RPMI7951 (cell line): ENCODE data around the gene SLC25A13. TPM values are rescaled to one million over a fixed set of nuclear protein-coding genes. Genes with fewer than 3 reads are reported as not detected.

Experiments used
- DNase-seq: peaks from one replicate; pipeline ENCODE4 v3.0.0-alpha.2; 2012; ENCODE audit warnings: low read depth
- total RNA-seq: library from RNA; depleted of rRNA; stranded (reverse); fragments of >200 nt; shearing (Covaris generic); gene quantifications from 2 replicates; pipeline ENCODE4 v1.2.3, GENCODE V29; 2014

SLC25A13 gene
- total RNA-seq, 1 experiment from 2014 or later = 41.5 TPM

DNA sequence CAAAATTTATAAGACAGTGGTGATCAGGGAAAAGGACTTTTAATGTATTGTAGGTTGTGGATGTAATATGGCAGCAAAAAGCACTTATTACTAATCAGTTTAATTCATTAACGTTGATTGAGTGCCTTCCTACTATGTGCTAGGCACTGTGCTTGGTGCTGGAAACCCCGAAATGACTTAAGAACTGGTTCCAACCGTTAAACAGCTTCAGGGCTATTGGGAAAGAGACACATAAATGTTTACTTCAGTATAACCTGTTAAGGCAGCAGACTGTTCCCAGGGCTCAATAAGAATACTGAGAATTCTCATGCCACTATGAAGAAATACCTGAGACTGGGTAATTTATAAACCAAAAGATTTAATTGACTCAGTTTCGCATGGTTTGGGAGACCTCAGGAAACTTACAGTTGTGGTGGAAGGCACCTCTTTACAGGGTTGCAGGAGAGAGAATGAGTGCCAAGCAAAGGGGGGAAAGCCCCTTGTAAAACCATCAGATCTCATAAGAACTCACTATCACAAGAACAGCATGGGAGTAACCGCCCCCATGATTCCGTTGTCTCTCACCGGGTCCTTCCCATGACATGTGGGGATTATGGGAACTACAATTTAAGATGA, 1.1 kb upstream of the SLC25A13 start:
- DNase-seq = no peak

- no peak for DNase-seq
Measured at GRCh38 chr7:96322373-96322695, 436 bp upstream of the SLC25A13 start.

- DNase-seq = peak; percentile 85
Measured at GRCh38 chr7:96321031-96321657, 754 bp downstream of the SLC25A13 start.

GRCh38 chr7:96320442-96320841, 1.5 kb downstream of the SLC25A13 start:
- DNase-seq = no peak

- no peak for DNase-seq
Measured at GRCh38 chr7:96319439-96319838, 2.5 kb downstream of the SLC25A13 start.

DNA sequence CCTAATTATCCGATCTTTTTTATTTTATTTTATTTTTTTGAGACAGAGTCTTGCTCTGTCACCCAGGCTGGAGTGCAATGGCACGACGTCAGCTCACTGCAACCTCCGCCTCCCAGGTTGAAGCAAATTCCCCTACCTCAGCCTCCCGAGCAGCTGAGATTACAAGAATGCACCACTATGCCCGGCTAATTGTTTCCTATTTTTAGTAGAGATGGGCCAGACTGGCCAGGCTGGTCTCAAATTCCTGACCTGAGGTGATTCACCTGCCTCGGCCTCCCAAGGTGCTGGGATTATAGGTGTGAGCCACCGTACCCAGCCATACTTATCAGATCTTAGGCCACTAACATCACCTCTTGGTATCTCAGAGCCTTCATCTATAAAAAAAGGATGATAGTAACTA, 4.9 kb downstream of the SLC25A13 start:
- DNase-seq = no peak

DNA sequence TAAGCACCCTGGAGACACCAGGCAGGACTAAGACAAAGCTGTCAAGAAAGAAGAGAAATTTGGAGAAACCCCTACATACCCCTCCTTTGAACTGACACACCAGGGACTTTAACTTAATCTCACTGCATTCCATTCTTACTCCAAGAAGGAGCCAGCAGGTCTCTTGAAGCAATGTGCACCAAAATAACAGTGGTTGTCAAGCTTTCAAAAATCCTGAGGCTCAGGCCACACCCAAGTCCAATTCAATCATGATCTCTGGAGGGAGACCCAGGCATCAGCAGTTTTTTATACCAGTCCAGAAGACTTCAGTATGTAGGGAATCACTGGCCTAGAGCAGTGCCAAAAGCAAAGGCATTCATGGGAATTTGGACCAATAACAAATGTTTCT, 6.8 kb downstream of the SLC25A13 start:
- no peak for DNase-seq

DNA sequence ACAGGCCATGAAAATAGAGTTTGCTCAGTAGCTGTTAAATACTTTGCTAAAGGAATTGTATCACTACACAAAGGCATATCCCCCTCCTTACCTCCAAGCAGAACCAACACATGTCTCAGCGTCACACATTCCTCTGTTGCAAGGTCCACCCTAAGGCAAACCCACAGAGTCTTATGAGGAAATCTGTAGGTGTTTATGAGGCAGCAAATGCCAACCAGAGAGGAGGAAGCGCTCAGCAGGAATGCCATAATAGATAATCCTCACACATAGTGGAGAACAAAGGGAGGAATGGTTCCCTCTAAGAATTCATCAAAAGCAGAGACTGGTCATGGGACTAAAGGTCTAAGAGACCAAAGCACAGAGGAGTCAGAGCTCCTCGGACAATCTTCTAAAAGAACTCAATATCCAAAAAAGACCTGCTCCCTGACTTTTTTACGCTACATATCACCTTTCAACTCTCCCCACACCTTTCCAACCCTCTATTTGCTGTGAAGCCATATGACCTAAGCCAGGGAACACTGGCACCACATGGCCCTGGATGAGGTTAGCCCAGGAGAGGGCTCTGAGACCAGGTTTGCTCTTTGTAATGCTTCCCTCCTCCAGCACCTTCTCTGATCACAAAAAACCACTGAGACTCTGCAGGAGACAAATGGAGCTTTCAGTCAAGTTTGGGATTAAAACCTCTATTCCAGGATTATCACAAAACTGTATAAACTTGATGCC, 7.3 kb downstream of the SLC25A13 start:
- DNase-seq = peak; percentile 66

GRCh38 chr7:96313940-96314339, 8.0 kb downstream of the SLC25A13 start:
- DNase-seq = no peak

GRCh38 chr7:96312502-96312901, 9.4 kb downstream of the SLC25A13 start:
- DNase-seq = no peak

GRCh38 chr7:96311967-96312366, 9.9 kb downstream of the SLC25A13 start:
- no peak for DNase-seq

- no peak for DNase-seq
Measured at GRCh38 chr7:96310110-96310509, 11.8 kb downstream of the SLC25A13 start.

DNA sequence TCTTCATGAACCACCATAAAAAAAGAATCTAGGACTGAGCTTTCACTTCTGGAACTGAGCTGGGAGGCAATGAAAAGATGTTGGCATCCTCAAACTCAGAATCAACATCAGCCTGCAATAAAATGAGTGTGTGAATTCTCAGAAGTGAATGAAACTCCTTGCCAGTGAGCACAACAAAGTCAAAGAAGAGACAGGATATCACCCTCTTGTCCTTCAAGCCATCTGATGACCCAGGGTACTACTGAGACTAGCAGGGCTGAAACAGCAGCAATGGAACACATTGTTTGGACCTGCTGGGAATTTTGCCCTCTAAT, 13.0 kb downstream of the SLC25A13 start:
- no peak for DNase-seq

- no peak for DNase-seq
Measured at GRCh38 chr7:96308253-96308949, 13.5 kb downstream of the SLC25A13 start.

DNA sequence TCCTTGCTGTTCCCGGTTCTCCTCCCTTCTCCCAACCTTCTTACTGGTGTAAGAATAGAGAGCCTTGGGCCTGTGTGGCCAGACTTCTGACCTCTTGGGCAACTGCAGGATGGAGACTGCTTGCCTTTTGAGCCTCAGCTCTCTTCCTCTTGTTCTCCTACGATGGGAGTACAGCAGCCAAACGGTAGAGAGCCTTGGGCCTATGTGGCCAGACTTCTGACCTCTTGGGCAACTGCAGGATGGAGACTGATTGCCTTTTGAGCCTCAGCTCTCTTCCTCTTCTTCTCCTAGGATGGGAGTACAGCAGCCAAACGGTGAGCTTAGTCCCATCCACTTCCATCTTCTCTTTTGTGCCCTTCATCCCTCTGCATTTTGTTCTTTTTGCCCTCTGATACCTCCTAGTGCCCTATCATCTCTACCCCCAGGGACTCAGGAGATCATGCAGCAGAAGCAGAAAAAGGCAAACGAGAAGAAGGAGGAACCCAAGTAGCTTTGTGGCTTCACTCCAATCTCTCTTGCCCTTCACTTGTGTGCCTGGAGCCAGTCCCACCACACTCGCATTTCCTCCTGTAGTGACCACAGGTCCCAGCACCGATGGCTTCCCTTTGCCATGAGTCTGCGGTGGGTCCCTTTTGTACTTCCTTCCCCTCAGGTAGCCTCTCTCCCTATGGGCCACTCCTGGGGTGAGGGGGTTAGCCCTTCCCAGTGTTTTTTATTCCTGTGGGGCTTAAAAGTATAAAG, 15.3 kb downstream of the SLC25A13 start:
- no peak for DNase-seq

GRCh38 chr7:96305915-96306314, 16.0 kb downstream of the SLC25A13 start:
- no peak for DNase-seq

GRCh38 chr7:96304573-96304972, 17.3 kb downstream of the SLC25A13 start:
- no peak for DNase-seq

DNA sequence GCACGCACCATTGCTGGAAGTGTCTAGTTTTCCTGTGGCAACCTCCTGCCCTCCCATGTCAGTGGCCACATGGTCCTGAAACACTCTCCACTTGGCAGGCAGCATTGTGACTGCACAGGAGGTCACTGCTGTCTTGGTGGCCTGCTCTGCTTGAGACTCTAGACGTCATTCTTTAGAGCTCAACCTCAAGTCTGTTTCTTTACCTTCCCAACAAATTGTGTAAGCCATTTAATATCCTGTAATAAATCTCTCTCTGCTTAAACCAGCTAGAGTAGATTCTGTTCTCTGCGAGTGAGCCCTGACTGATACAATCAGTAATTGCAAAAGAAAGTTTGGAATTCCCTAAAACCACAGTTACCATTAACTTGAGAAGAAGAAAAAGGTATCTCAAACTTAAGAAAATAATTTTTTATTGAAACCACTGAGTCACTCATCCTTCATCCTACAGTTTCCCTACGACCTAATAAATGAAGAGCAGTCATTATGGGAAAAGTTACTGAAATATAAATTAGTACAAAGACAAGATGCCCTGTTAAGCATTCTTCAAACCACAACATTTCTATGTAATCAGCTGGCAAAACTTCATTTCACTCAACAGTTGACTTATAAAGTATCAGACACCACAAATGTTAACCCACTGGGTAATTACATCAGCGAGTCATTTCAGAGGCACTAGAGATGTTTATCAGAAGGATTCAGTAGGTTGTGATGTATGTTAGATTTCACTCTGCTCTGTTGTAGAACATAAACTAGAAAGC, 18.0 kb downstream of the SLC25A13 start:
- peak; percentile 67 for DNase-seq

DNA sequence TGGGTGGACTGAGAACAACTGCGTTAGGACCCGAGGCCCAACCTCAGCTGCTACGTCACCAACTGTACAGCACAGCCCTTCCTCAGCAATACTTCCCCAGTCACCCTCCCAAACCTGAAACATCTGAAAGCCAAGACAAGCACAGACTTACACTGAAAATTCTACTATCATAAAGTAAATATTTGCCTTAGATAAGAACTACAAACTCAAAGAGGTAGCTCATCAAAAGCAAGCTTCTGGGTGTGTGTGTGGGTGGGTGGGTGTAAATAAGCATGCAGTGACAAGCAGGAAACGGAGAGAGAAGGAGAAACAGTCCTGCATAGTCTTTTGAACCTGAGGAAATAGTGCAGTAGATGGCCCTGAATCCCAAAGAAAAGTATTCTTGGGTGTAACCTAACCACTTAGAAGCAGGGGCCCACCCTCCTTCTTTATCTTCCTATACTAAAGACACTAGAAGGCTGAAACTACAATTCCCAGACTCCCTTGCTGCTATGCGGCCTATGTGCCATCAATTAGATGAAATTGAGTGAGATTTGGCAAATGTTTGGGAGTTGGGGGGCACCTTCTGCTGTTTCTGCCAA, 18.7 kb downstream of the SLC25A13 start:
- no peak for DNase-seq

GRCh38 chr7:96300986-96301385, 20.9 kb downstream of the SLC25A13 start:
- DNase-seq = no peak

- no peak for DNase-seq
Measured at GRCh38 chr7:96300502-96300901, 21.4 kb downstream of the SLC25A13 start.
